Esophagus muscularis mucosa (tissue), 4 donors: Measurements from ENCODE around the gene STAT3.

Experiments
- EP300 ChIP-seq: sonication (generic); formaldehyde crosslinking; IDR thresholded peaks from one replicate; pipeline ENCODE4 v1.6.1; 2017; ENCODE audit warnings: antibody characterized with exemption
- POLR2A ChIP-seq: fragments of 450-650 bp; IDR thresholded peaks from one replicate; pipeline ENCODE4 v1.6.1; 2017; ENCODE audit warnings: antibody characterized with exemption, moderate library complexity, mild to moderate bottlenecking, low read depth
- POLR2AphosphoS5 ChIP-seq, 2 donors: sonication (generic); formaldehyde crosslinking; IDR thresholded peaks; one replicate each; pipeline ENCODE4 v1.6.1; 2017; ENCODE audit warnings: antibody characterized with exemption in 2 of 2
- TF ChIP-seq, protein P1 (sequence below), 3 experiments: fragments of 200-600 bp in 2 of 3; fragments of 450-650 bp in 1 of 3; sonication (generic) in 2 of 3; IDR thresholded peaks; one replicate each; pipeline ENCODE4 v1.5.1; 2017 to 2019; ENCODE audit warnings: antibody characterized with exemption in 3 of 3, mild to moderate bottlenecking in 2 of 3, moderate library complexity in 1 of 3

DNA sequence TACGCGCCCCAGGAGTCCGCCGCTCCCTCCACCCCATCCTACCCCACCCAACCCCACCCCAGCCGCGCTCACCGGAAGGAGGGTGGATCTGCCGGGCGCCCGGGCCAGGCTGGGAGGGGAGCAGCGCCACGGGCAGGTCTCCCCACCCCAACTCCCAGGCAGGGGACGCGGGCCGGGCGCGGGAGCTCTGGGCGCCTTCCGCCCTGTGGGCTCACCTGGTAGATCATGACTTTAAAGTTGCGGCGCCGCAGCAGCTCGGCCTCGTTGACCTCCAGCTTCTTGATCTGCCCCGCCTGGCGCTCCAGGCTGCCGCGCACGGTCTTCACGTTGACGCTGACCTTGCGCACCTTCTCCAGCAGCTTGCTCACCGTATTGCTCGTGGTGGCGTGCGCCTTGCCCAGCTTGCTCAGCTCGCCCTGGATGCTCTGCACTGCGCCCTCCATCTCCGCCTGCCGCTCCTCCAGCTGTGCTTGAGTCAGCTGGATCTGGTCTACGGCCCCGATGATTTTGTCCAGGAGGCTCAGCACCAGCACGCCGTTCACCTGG lies 34.2 kb upstream of the STAT3 start:
- TF ChIP-seq, protein P1, sequence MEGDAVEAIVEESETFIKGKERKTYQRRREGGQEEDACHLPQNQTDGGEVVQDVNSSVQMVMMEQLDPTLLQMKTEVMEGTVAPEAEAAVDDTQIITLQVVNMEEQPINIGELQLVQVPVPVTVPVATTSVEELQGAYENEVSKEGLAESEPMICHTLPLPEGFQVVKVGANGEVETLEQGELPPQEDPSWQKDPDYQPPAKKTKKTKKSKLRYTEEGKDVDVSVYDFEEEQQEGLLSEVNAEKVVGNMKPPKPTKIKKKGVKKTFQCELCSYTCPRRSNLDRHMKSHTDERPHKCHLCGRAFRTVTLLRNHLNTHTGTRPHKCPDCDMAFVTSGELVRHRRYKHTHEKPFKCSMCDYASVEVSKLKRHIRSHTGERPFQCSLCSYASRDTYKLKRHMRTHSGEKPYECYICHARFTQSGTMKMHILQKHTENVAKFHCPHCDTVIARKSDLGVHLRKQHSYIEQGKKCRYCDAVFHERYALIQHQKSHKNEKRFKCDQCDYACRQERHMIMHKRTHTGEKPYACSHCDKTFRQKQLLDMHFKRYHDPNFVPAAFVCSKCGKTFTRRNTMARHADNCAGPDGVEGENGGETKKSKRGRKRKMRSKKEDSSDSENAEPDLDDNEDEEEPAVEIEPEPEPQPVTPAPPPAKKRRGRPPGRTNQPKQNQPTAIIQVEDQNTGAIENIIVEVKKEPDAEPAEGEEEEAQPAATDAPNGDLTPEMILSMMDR (IDR thresholded peaks at IDR 0.05) = no peak
- no peak for TF ChIP-seq POLR2A
- TF ChIP-seq POLR2AphosphoS5 (IDR thresholded peaks at IDR 0.05) = no peak
- TF ChIP-seq EP300 = no peak
